OCI-M2 (cell line): Measurements from ENCODE around the gene GSK3A.
A peak's percentile ranks its signal among the peaks of the same experiment; 100 is the strongest.

Experiments
- DNase-seq: peaks from one replicate; lab custom pipeline; 2025; ENCODE audit not compliant: unreplicated experiment; lab: John Stamatoyannopoulos, UW

The GSK3A gene

GRCh38 chr19:42229301-42229854 lies 13.0 kb downstream of the GSK3A start:
- DNase-seq: no peak

- no peak for DNase-seq
Observed at GRCh38 chr19:42228641-42229040, 13.8 kb downstream of the GSK3A start.

GRCh38 chr19:42226886-42227285 lies 15.5 kb downstream of the GSK3A start:
- no peak for DNase-seq

- DNase-seq: no peak
Observed at GRCh38 chr19:42225718-42226292, 16.6 kb downstream of the GSK3A start.

- no peak for DNase-seq
Observed at GRCh38 chr19:42224940-42225717, 17.3 kb downstream of the GSK3A start.

DNA sequence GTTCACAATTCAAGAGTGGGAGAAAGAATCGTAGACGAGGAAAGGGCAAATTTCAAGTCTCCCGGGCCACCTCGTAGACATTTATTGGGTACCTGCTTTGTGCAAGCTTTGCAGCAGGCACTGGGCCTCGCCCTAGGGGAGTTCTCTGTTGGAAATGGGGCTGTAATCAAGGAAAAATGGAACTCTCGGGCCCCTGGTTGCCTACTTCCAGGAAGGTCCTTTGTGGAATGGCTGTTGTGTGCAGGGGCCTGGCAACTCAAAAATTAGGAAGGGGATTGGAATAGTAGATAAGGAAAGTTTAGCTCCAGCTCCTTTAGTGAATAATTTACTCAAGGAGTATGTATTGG lies 21.7 kb downstream of the GSK3A start:
- DNase-seq: no peak

- DNase-seq: peak; percentile 97
Observed at GRCh38 chr19:42219812-42220750, 22.3 kb downstream of the GSK3A start, which contains the start of gene ZNF526. ZNF526 (plus strand) TSS chr19:42220312; CDS start chr19:42224404, 4,092 bp downstream.

- DNase-seq: peak; percentile 94
Observed at GRCh38 chr19:42217520-42218437, 24.6 kb downstream of the GSK3A start, which contains the start of gene DEDD2. DEDD2 (minus strand) TSS chr19:42217677; CDS start chr19:42217007, 670 bp downstream.

GRCh38 chr19:42216653-42217519 lies 25.5 kb downstream of the GSK3A start:
- no peak for DNase-seq

- no peak for DNase-seq
Observed at GRCh38 chr19:42214810-42215485, 27.5 kb downstream of the GSK3A start.

GRCh38 chr19:42212886-42213285 lies 29.5 kb downstream of the GSK3A start:
- no peak for DNase-seq

DNA sequence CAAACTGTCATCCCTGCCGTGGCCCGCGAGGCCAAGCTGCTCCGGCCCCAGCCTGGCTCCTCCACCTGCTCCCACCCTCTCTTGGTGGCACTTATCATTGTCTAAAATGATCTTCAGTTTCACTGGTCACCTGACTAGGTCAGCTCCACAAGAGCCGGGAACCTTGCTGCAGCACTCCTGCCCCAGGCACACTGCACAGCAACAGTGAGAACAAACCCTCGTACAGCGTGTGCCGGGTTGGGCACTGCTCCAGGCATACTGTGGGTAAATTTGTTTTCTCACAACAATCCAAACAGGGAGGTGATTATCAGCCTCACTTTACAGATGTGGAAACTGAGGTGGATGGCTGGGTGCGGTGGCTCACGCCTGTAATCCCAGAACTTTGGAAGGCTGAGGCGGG lies 33.8 kb downstream of the GSK3A start:
- no peak for DNase-seq

- DNase-seq: no peak
Observed at GRCh38 chr19:42207767-42208271, 34.6 kb downstream of the GSK3A start.

GRCh38 chr19:42206871-42207755 lies 35.3 kb downstream of the GSK3A start:
- DNase-seq: no peak

- DNase-seq: no peak
Observed at GRCh38 chr19:42204664-42205063, 37.7 kb downstream of the GSK3A start.

DNA sequence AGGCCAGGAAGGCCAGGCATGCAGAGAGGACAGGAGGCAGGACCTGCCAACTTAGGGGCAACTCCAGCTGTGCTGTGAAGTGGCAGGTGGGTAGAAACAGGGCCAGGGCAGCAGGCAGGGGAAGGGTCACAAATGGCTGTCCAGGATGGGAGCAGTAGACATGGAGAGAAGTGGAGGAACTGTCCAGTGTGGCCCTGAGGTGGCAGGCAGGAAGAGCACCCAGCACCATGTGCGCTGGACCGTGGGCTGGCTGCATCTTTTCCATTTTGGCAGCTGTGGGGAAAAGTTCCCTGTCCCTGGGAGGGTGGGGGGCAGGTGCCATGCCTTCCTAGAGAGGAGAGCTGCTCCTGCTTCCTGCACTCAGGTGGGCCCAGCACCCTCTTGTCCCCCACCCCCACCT lies 38.7 kb downstream of the GSK3A start:
- DNase-seq: no peak

DNA sequence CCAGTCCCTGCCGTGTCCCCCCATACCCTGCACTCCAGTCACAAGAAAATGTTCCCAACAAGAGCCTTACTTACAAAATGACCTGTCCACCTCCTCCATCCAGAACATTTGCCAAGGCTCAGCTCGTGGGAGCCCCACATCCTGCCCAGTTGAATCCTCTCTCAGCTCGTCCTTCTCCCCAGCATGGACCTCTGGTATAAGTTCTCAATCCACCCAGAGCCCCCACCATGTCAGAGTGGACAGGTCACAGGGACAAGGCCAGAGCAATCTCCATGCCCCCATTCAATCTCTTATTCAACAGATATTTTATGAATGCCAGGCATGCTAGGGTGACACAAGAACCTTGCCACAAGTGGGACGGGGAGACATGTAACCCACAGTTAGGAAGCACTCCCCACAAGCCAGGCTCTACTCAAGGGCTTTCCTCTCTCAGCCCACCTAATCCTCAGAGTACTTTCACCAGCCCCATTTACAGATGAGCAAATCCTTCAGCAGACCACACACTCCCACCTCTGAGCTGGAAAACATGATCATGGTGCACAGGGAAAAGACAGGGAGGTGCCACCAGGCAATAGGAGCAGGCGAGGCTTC lies 40.0 kb downstream of the GSK3A start:
- DNase-seq: no peak
